Vagina (tissue), 2 donors: ENCODE results near the gene RAB40C. TPM values are rescaled to one million over a fixed set of nuclear protein-coding genes. Genes with fewer than 3 reads are reported as not detected.

Experiments
- DNase-seq, 2 donors: peaks; one replicate each; pipeline ENCODE4 v3.0.0-alpha.2; 2017; ENCODE audit errors: extremely low spot score in 2 of 2
- H3K27ac ChIP-seq: fragments of 200-600 bp; sonication (generic); one replicate; pipeline ENCODE4 v1.5.1; 2019
- H3K27me3 ChIP-seq: fragments of 200-600 bp; sonication (generic); one replicate; pipeline ENCODE4 v1.5.1; 2019
- H3K36me3 ChIP-seq, 2 donors: fragments of 200-600 bp; sonication (generic); one replicate each; pipeline ENCODE4 v1.5.1; 2017 to 2019
- H3K4me1 ChIP-seq: fragments of 200-600 bp; sonication (generic); one replicate; pipeline ENCODE4 v1.5.1; 2019
- H3K4me3 ChIP-seq, 2 donors: fragments of 200-600 bp; sonication (generic); 1 replicate in 1 of 2; 2 replicates in 1 of 2; pipeline ENCODE4 v1.5.1; 2016 to 2019
- H3K9me3 ChIP-seq: fragments of 200-600 bp; sonication (generic); one replicate; pipeline ENCODE4 v1.5.1; 2019
- POLR2A ChIP-seq, 2 donors: fragments of 450-650 bp; IDR thresholded peaks; one replicate each; pipeline ENCODE4 v1.6.1; 2017; ENCODE audit warnings: antibody characterized with exemption in 2 of 2, mild to moderate bottlenecking in 2 of 2, moderate library complexity in 2 of 2
- POLR2AphosphoS5 ChIP-seq, 2 donors: sonication (generic); formaldehyde crosslinking; IDR thresholded peaks; one replicate each; pipeline ENCODE4 v1.9.0; 2017; ENCODE audit warnings: antibody characterized with exemption in 2 of 2, mild to moderate bottlenecking in 2 of 2, low read depth in 1 of 2; ENCODE audit not compliant: insufficient read depth in 1 of 2
- intact Hi-C: fragments of 100-400 bp; cut with DNase I; formaldehyde crosslinking; loops from one replicate; pipeline ENCODE4 v1.15.1; 2023
- total RNA-seq: library from RNA; depleted of rRNA; stranded (reverse); fragments of >200 nt; gene quantifications from one replicate; pipeline ENCODE4 v1.2.3, GENCODE V29; 2016
- TF ChIP-seq, protein P1 (sequence below), 3 experiments: fragments of 450-650 bp in 2 of 3; fragments of 200-600 bp in 1 of 3; sonication (generic) in 1 of 3; IDR thresholded peaks; one replicate each; pipeline ENCODE4 v1.5.1; 2017 to 2019; ENCODE audit warnings: antibody characterized with exemption in 3 of 3, mild to moderate bottlenecking in 2 of 3, moderate library complexity in 2 of 3

The RAB40C gene
- total RNA-seq, 1 donor from 2014 or later: 41.3 TPM

DNA sequence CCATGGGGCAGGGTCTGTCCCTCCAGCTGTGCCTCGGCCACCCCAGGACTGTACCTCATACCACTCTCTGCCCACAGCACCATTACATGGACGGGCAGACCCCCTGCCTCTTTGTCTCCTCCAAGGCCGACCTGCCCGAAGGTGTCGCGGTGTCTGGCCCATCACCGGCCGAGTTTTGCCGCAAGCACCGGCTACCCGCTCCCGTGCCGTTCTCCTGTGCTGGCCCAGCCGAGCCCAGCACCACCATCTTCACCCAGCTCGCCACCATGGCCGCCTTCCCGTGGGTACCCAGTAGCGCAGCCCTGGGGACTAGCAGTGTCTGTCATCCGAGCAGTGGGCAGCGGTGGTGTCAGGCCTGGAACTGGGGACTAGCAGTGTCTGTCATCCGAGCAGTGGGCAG, 83.0 kb downstream of the RAB40C start:
- Histone ChIP-seq H3K36me3 (peaks cover 0 to 42% of the 10 kb centered on the region in 2 donors), H3K27ac (no peak overlapping the region), H3K4me1 (peaks cover 48% of the 10 kb centered on the region), H3K9me3 (no peaks in the 10 kb centered on the region), H3K27me3 (no peaks in the 10 kb centered on the region), H3K4me3 (no peak overlapping the region)
- DNase-seq: no peak
- intact Hi-C loops: no loop called here
- TF ChIP-seq, protein P1, sequence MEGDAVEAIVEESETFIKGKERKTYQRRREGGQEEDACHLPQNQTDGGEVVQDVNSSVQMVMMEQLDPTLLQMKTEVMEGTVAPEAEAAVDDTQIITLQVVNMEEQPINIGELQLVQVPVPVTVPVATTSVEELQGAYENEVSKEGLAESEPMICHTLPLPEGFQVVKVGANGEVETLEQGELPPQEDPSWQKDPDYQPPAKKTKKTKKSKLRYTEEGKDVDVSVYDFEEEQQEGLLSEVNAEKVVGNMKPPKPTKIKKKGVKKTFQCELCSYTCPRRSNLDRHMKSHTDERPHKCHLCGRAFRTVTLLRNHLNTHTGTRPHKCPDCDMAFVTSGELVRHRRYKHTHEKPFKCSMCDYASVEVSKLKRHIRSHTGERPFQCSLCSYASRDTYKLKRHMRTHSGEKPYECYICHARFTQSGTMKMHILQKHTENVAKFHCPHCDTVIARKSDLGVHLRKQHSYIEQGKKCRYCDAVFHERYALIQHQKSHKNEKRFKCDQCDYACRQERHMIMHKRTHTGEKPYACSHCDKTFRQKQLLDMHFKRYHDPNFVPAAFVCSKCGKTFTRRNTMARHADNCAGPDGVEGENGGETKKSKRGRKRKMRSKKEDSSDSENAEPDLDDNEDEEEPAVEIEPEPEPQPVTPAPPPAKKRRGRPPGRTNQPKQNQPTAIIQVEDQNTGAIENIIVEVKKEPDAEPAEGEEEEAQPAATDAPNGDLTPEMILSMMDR (IDR thresholded peaks at IDR 0.05): no peak
- TF ChIP-seq POLR2AphosphoS5 (IDR thresholded peaks at IDR 0.05; ENCODE audit: insufficient read depth in 1 of 2, low read depth in 1 of 2) (no peak), POLR2A (IDR thresholded peaks at IDR 0.05) (no peak)

DNA sequence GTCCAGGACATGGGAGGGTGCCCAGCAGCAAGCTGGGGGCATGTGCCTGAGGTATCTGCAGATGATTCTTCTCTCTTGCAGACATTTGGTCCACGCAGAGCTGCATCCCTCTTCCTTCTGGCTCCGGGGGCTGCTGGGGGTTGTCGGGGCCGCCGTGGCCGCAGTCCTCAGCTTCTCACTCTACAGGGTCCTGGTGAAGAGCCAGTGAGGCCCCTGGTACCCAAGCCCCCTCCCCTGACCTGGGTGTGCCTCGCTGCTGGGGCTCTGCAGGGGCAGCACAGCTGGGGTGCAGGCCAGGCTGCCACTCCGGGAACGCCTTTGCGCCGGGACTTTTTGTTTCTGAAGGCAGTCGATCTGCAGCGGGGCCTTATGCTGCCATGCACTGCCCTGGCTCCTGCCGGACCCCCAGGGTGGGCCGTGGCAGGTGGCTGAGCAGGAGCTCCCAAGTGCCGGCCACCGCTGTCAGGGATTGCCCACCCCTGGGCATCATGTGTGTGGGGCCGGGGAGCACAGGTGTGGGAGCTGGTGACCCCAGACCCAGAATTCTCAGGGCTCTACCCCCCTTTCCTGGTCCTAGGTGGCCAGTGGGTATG, 83.6 kb downstream of the RAB40C start:
- Histone ChIP-seq H3K27me3 (no peaks in the 10 kb centered on the region), H3K36me3 (peaks cover 0 to 42% of the 10 kb centered on the region in 2 donors), H3K27ac (no peak overlapping the region), H3K9me3 (no peaks in the 10 kb centered on the region), H3K4me1 (peaks cover 45% of the 10 kb centered on the region), H3K4me3 (no peak overlapping the region)
- TF ChIP-seq, protein P1 (IDR thresholded peaks at IDR 0.05): no peak
- TF ChIP-seq POLR2AphosphoS5 (IDR thresholded peaks at IDR 0.05; ENCODE audit: insufficient read depth in 1 of 2, low read depth in 1 of 2): no peak
- no peak for TF ChIP-seq POLR2A (IDR thresholded peaks at IDR 0.05)
- intact Hi-C loops: no loop called here
- no peak for DNase-seq

DNA sequence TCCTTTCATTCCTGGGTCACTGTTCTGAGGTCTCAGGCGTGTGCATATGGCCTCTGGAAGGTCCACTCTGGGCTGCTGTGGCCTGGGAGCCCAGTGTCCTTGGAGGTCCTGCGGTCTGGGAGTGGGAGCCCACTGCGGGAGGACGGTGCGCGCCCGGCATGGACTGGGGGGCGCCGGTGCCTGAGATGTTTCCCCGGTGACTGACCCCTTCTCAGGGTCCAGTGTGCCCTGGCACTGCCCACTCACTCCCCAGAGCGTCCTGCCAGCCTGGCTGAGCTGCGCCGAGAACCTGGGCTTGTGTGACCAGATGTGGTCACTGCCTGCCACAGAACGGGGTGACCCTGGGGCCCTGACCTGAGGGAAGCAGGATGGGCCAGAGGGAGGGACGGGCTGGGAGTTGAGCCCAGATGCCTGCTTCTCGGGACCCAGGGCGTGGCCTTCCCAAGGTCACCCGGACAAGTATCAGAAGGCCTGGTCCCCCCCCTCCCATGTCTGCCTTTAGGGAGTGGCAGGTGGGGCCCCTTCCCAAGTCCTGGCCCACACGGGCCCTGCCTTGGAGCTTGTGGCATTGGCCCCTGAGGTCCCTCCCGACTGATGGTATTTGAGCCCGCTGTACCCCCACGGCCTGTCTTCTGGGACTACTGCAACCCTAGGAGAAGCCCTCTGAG, 84.5 kb downstream of the RAB40C start:
- TF ChIP-seq, protein P1 (IDR thresholded peaks at IDR 0.05): no peak
- TF ChIP-seq POLR2A (IDR thresholded peaks at IDR 0.05) (no peak), POLR2AphosphoS5 (IDR thresholded peaks at IDR 0.05; ENCODE audit: insufficient read depth in 1 of 2, low read depth in 1 of 2) (no peak)
- H3K9me3 ChIP-seq: no peaks in the 10 kb centered on the region
- peaks cover 0 to 42% of the 10 kb centered on the region in 2 donors for H3K36me3 ChIP-seq
- DNase-seq: no peak
- H3K4me3 ChIP-seq: no peak overlapping the region
- intact Hi-C loops: no loop called here
- no peak overlapping the region for H3K27ac ChIP-seq
- H3K4me1 ChIP-seq: peaks cover 43% of the 10 kb centered on the region
- H3K27me3 ChIP-seq: no peaks in the 10 kb centered on the region

DNA sequence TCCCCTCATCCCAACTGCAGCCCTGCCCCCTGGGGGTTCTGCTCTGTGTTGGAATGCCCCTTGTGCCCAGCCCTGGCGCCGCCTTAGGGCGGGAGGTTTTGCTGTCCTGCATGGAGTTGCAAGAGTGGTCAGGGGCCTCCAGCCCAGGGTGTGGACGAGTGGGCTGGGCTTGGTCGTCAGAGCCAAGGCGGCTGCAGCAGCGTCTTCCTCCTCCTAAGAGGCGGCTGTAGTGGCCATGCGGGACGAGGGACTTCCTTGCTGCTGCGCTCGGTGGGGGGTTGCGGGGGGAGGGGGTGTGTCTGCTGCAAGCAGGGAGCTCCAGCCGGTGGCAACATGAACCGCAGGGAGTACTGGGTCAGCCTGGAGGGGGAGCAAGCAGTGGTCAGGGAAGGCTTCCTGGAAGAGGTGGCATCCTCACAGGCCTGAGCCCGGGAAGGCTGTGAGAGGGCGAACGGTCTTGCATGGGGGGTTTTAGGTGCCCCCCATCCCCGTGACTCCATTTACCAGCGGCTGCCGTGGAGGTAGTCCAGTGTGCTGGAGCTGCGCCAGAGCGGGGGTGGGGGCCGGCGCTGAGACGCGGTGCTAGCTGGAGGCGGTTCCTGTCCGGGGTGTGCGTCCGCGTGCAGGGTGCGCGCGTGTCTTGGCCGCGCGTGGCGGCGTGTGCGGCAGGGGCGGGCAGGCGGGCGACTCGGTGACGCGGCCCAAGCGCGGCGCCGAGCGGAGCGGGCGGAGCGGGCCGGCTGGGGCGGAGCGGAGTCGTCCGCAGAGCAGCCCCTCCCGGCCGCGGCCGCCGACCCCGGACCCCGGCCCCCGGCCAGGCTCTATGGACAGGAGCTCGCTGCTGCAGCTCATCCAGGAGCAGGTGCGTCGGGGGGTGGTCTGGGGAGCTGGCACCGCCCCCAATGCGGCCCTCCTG, 85.4 kb downstream of the RAB40C start, which contains the start of gene RHBDL1:
TSS of gene RHBDL1 (plus strand) at position 704 of the 916 bp plus-strand sequence. CDS start at position 824, 120 bp downstream.
- H3K4me3 ChIP-seq: peak within 1 kb of the TSS; percentile 27 to 51

More for the DNA sequence above, 85.4 kb downstream of the RAB40C start, which contains the start of gene RHBDL1:
- peak within 1 kb of the TSS; percentile 15 for H3K27ac ChIP-seq
- no peak for DNase-seq
- intact Hi-C loops: no loop called here
- H3K27me3 ChIP-seq: no peaks in the 10 kb centered on the region
- H3K36me3 ChIP-seq: peaks cover 0 to 34% of the 10 kb centered on the region in 2 donors
- H3K9me3 ChIP-seq: no peaks in the 10 kb centered on the region
- TF ChIP-seq POLR2AphosphoS5 (IDR thresholded peaks at IDR 0.05; ENCODE audit: insufficient read depth in 1 of 2, low read depth in 1 of 2) (no peak), POLR2A (IDR thresholded peaks at IDR 0.05) (no peak)
- TF ChIP-seq, protein P1 (IDR thresholded peaks at IDR 0.05): no peak
- H3K4me1 ChIP-seq: peaks cover 43% of the 10 kb centered on the region
